Head of caudate nucleus (tissue), 42 donors: ENCODE data around the gene CHRM2.

Experiments
- DNase-seq, 42 donors: peaks; one replicate each; pipeline versions ENCODE4 v3.0.0 to v3.0.0-alpha.2; 2020 to 2021; ENCODE audit warnings: mixed read lengths in 7 of 42
- intact Hi-C: fragments of 100-400 bp; cut with DNase I; formaldehyde crosslinking; loops from one replicate; pipeline ENCODE4 v1.15.0; 2022

CHRM2 gene

DNA sequence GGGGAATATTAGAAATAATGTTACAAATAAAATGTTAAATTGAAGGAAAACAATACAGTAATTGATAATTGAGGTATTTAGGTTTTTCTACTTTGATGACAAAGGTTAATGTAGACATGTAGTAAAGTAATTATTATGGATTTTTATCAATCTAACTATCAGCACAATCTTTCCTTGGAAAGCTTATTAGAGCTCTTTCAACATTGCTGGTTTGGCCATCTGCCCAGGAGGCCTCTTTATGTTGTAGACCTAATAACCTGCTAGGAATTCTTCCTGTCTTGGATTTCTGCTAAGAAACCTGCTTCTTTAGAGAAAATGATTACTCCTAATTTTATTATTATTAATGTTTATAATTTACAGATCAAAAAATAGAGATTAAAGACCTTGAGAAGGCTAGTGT is 78.9 kb downstream of the CHRM2 start:
- intact Hi-C loops: no loop called here
- DNase-seq: no peak

DNA sequence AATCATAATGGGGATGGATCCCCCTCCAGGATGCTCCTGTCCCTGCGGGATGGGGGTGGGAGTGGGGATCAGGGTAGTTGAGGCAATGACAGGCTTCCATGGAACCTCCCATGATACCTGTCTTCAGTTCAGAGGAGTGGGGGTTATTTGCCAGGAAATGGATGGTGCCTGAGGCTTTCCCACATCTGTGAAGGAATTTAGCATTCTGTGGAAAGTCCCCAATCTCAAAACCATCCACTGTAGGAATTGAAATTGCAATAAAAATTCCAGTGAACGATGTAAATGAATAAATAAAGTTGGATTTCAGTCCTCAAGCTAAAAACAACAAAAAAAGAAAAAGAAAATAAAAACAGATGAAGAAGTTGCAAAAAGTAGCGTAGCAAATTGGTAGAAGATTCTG is 81.9 kb downstream of the CHRM2 start:
- intact Hi-C loops: no loop called here
- no peak for DNase-seq

DNA sequence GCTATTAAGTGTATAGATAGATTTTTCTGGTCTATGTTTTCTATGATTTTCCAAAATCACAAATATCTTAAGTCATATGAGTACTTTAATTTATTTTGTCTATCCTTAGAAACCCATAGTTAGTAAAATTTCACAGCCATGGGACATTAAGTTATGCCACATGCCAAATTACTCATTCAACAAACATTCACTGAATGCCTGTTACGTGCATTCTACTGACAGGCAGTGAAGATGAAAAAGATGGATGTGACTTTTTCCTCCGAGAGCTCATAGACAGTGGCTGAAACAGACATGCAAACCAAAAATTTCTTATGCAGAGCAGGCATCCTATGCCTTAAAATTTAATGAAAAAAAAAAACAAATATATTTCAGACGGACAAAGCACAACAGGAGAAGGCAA is 84.9 kb downstream of the CHRM2 start:
- intact Hi-C loops: no loop called here

DNA sequence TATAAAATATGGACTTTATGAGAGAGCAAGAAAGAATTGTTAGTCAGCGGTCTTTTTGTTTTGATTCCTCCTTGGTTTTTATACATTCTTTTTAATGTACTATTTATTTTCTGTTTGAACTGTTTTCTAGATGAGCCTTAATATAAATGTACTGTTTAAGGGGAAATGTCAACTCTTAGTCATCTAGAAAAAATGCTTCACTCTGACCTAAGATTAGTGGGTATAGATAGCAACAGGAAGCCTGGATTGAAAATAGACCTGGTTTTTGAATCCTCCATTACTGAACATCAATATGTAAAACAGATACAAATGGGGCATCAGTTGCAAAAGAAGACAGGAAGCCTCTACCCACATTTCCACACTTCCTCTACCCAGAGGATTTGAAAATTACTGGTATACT is 87.8 kb downstream of the CHRM2 start:
- DNase-seq: no peak
- intact Hi-C loops: no loop called here

More for the DNA sequence above, 84.9 kb downstream of the CHRM2 start:
- no peak for DNase-seq

DNA sequence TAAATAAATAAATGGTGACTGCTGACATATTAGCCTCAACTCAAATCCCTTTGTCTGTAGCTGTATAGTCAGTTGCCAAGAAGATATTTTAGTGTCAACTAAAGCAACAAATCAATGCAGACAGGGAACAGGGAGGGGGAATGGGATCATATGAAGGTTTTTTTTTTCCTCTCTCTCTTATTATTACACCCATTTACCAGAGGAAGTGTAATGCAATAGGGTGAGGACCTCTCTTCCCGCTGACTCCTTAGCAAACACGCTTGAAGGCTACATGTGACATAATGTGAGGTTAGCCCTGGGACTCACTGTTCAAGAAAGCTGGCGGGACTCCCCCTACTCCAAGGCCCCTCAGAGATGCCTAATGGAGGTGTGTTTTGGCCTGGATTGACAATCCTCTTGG is 88.2 kb downstream of the CHRM2 start:
- intact Hi-C loops: no loop called here
- no peak for DNase-seq

DNA sequence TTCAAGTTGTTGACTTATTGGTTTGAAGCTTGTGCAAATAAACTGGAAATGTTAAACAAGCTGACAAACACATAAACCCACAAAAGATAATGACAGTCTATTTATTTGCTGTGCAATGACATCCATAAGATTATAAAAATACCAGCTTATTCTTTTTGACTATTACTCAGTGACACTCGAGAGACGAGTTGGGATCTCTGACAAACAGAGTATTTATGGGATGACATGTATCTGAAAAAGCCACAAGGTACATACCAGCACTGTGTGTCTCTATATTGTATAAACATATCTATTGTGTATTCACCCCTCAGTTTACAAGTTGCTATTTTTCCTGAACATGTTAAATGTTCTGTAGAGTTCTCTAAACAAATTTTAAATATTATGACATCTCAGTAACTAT is 88.9 kb downstream of the CHRM2 start:
- no peak for DNase-seq

DNA sequence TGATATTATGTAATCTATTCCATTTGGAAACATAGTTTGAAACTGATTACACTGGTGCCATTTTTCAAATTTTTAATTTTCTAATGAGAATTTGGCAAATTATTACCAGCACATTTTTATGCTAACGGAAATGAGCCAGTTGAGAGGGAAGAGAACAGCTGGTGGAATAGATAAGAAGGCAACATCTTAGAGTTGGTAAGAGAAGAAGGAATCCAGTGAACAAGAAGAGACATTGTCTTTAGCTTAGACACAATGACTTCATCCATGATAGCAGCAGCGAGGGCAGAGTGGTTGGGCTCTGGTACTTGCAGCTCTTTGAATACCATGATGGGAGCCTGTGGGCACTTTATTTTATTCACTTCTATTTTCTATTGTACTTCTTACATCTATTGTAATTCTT is 89.6 kb downstream of the CHRM2 start:
- intact Hi-C loops: no loop called here
- DNase-seq: peak in 1 of 42 donors; percentile 10

More for the DNA sequence above, 88.9 kb downstream of the CHRM2 start:
- intact Hi-C loops: no loop called here

DNA sequence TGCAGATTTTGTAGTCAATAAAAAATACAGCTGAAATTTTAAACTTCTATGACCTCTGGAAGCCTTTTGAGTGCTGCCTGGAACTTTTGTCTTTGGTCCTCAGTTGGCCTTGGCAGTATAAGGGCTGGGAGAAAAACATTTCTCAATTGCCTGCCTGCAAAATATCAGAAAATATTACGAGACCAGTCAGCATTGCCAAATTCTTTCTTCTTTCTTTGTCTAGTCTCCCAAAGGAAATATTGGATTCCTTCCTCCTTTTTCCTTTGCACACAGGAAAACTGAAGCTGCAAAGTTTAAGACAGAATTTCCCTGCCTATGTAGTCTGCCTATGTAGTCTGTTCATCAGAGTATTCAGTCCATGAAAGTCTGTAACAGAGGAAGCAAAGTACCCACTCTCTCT is 95.9 kb downstream of the CHRM2 start:
- intact Hi-C loops: no loop called here
- DNase-seq: no peak

DNA sequence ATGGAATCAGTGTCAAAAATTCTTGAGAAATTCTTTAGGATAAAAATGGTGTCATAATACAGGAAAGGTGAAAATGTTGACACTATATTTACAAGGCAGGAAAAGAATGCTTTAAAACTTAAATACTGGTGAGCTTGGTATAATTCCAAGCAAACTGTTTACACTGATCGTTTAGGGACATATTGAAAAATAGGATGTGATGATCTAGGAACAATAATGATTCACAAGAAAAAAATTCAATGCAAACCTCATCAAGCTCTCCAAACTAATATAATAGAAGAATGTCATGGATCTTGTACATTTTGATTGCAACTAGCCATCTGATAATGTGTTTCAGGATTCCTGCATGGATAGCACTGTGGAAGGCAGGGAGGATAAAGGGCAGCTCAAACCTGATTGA is 98.4 kb downstream of the CHRM2 start:
- intact Hi-C loops: no loop called here

DNA sequence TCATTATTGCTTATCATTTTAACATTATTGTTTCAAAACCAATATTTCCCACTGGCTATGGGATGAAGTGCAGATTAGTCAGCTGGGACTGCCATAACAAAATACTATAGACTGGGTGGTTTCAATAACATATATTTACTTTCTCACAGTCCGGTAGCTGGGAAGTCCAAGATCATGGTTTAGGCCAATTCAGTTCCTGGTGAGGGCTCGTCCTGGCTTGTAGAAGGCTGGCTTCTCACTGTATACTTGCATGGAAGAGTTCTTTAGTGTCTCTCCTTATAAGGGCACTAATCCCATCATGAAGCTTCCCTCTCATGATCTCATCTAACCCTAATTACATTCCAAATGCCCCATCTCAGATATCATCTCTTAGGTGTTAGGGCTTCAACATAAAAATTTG is 101.3 kb downstream of the CHRM2 start:
- DNase-seq: no peak
- intact Hi-C loops: no loop called here

More for the DNA sequence above, 98.4 kb downstream of the CHRM2 start:
- no peak for DNase-seq

DNA sequence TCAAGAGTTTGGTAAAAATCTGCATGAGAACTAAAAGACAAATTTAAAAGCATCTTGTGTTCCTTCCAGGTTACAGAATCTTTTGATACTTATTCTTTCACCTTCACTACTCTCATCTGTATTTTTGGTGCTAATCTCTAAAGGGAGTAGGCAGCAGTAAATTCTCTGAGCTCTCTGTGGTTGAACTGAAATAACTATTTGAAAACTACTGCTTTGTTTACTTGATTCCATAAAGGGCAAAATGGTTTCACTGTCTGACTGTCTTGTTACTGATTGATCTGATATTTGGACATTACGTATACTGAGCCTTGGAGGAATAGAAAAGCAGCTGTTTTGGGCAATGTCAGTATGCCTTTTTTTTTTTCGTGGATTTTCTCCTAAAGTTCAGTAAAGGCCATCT is 103.3 kb downstream of the CHRM2 start:
- intact Hi-C loops: no loop called here

DNA sequence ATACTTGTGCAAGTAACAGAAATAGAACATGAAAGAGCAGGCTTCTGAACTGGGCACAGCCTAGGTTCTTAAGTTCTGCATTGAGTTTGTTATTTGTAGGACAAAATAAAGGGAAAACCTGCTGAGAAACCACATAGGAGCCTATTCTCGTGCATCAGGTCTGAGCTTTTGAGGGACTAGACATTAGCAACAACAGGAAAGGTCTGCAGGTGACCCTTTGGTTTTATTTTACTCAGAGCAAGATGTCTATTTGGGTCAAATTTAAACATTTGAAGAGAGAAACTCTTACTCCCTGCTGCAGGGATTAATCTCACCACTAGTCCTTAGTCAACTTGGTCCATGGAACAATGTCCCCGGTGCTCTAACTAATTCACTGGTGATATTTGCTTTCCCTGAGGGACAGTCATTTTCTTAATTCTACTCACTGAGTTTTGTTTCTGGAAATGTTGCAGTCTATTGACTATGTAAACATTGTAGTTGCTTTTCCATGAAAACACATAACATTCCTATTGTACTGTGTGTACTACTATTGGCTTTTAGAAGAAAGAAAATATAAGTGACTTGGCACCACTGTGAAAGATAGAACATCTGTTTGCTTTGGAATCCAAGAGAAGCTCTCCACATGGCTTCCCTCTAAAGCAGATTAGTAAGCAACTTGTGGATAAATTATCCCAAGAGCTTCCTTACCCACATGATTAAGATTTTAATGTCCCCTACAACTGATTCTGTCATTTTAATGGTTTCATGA is 108.2 kb downstream of the CHRM2 start:
- DNase-seq: no peak
- intact Hi-C loops: no loop called here

More for the DNA sequence above, 103.3 kb downstream of the CHRM2 start:
- no peak for DNase-seq

DNA sequence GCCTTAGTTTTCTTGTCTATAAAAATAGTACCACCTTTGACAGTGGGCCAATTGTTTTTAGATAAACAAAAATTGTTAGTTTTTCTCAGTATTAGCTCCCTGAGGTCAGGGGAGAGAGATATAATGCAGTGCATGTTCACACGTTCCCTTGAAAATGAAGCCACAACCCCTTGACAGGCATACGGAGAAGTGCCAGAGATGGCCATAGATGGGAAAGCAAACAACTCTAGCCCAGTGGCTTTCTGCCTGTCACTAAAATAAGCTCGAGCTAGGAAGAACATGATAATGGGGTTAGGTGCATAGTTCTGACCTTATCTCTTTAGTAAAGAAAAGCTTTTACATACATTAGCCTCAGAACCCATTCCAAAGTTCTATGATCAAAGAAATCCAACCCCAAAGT is 124.9 kb downstream of the CHRM2 start:
- DNase-seq: no peak
- intact Hi-C loops: no loop called here

DNA sequence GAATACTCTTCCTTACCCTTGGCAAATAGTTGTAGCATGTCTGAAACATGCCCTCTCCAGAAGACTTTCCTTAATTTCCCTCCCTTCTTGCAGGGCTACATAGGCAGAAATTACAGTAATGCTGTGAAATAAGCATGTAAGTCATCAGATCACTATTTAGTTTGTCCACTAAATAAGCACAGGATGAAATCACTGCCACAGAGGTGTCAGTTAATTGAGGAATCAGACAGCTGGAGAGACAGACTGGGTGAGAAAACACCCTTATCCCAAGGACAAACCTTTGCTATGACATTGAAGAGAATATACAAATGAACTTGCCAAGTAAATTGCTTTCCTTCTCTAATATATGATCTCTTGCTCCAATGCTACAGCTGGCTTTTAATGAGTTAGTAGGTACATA is 129.3 kb downstream of the CHRM2 start:
- DNase-seq: no peak
- intact Hi-C loops: no loop called here

DNA sequence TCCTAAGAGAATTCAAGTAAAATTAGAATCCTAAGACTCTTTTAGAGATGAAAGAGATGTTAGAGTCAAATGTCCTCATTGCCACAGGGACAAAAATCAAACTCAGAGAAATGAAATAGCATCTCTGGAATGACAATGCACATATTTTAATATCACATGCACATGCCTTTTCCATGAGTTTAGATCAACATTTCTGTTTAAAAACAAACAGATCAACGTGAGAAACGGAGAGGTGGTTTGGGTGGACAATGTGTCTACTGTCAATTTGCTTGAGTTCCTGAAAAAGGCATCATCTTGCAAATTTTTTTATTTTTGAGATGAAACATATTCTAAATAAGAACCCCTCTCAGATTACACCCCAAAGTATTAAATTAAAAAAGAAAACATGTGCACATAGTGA is 130.0 kb downstream of the CHRM2 start:
- DNase-seq: no peak
- intact Hi-C loops: no loop called here

DNA sequence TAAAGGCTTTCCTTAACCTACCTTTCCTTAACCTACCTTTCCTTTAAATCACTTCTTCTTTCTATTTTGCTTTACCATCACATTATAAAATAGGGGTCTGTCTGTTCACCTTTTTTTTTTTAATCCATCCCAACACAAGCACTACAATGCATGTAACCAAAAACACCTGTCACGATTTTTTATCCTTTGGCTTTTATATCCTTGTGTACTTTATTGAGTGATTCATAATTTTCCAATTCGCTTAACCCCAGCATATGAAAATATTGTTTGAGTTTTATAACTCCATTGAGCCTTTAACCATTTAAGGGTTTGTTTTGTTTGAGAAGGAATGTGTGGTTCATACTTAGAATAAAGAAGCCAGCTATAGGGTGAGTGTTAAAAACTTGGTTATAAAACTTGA is 132.2 kb downstream of the CHRM2 start:
- no peak for DNase-seq
- intact Hi-C loops: no loop called here

DNA sequence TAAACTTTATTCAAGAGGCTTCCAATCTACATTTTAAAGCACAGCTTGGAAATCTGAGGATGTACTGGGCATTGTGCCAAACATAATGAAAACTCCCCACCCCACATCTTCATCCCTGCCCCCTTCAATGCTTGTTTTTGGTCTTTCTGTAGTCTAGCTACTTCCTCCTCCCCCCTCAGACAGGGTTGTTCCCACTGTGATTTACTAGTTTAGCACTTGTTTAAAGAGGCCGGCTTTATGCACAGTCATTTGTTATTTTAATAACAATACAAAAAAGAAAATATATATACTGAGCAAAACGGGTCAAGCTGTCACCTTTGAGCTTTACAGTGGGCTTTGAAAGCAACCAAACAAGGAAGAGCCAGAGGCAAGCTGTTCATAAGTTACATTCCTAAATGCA is 132.6 kb downstream of the CHRM2 start:
- no peak for DNase-seq
- intact Hi-C loops: no loop called here

DNA sequence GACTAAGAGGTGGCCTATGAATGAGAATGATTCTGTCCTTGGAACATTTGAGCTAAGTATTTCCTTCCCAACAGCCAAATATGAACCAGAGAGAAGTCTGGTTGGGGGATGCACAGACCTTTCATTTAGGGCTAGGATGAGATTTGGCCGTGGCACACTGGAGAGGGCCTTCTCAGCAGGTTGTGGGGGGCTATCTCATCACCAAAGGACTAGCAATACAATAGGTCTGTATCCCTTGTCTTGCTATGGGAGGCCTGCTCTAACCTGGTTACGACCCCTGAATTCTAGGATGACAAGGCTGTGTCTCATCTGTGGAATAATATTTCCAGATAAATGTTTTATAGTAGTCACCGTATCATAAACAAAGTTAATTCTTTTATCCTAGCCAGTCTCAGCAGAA is 133.0 kb downstream of the CHRM2 start:
- intact Hi-C loops: no loop called here
- DNase-seq: no peak

DNA sequence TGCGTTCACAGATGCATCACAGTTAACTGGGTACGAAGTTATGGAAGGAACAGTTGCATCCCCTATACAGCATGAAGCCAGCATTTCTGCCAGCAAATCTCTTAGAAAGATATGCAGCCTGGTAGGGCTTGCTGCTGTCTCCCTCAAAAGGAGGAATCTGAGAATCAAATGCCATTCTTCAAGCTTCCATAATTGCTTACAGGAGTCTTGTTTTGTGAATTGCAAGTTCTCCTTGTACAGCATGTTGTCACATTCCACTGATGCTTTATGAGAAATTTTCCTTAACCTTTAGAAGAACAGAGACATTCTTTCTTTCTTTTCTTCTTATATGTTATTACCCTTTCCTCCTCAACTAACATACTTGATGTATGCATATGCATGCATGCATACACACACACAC is 134.6 kb downstream of the CHRM2 start:
- no peak for DNase-seq
- intact Hi-C loops: no loop called here

DNA sequence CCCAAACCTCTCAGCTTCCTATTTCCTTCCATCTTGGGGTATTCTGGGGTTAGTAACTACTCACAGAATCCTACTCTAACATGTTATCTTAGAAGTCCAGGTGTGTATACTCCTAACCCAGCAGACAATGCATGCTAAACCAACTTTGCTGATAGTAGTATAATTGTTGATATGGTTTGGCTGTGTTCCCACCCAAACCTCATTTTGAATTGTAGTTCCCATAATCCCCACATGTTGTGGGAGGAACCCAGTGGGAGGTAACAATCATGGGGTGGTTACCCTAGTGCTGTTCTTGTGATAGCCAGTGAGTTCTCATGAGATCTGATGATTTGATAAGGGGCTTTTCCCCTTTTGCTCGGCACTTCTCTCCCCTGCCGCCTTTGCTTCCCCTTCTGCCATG is 135.1 kb downstream of the CHRM2 start:
- intact Hi-C loops: no loop called here
- DNase-seq: no peak

DNA sequence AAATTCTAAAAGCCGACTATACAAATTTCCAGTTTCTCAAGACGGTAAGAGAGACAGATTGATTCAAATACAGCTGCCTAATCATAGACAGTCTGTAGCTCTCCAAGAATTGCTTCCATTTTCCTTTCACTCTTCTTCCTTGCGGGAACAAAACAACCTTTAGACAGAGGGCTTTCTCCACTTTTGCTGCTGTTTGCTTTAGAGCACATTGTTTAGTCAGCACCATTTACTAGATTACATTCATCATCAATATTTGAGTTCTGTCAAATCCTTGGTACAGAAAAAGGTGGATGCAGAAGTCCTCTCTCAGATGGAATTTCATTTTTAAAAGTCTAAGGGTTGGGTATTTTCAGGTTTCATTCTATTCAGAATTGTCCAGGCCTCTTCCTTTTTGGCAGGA is 137.4 kb downstream of the CHRM2 start:
- intact Hi-C loops: no loop called here
- DNase-seq: no peak

DNA sequence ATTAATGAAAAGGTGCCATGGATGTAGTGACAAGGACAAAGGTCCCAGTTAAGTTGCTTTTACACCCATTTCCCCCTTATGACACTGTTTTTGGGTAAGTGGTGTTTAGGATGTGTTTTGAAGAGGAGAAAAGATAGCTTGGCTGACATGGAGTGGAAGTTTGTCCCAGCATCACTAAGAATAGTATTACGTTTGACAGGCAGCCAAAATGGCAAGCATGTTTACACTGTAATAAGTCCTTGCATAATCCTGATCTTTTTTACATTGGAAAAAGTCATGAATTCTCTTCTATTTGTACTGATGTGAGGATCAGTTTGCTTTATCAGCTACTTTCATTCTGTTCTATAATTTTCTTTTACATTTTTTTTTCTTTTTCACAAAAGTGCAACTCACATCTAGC is 137.8 kb downstream of the CHRM2 start:
- no peak for DNase-seq
- intact Hi-C loops: no loop called here
